Measurements from ENCODE around the gene UNKL. TPM values are rescaled to one million over a fixed set of nuclear protein-coding genes. Genes with fewer than 3 reads are reported as not detected.

Gene UNKL
- total and polyA plus RNA-seq, 2 of the 8 experiments (the other 6 are each of a cell fraction or from before 2014, with no cell fraction given) = 25.1 to 31.8 TPM

- WGBS, 2 experiments (ENCODE audit: extremely low coverage in 1 of 2, insufficient coverage in 1 of 2, insufficient read length in 1 of 2, insufficient replicate concordance in 2 of 2, low coverage in 1 of 2, low lambda C conversion rate in 2 of 2, missing lambda C conversion rate in 1 of 2) = 87% methylated on average over 11 of the region's 14 CpGs; no CpG with 5 or more reads in 1 of the 2 experiments
- no peak overlapping the region for H4K5ac ChIP-seq (ENCODE audit: insufficient read length, low read depth, low read length)
- no peak overlapping the region for H2AFZ ChIP-seq (ENCODE audit: low read length)
- H3K79me1 ChIP-seq (ENCODE audit: low read depth, low read length) = no peaks in the 10 kb centered on the region
- H4K20me1 ChIP-seq (replicated peaks in 1 of 2; ENCODE audit: control insufficient read depth in 1 of 2, insufficient read depth in 2 of 2, low read length in 2 of 2) = no peaks in the 10 kb centered on the region
- H3K36me3 ChIP-seq (ENCODE audit: control insufficient read depth in 2 of 4, insufficient read depth in 4 of 4, low read length in 3 of 4) = no peaks in the 10 kb centered on the region
- no peak overlapping the region for H4K91ac ChIP-seq (replicated peaks; ENCODE audit: insufficient read length, low read length)
- no peak overlapping the region for H3K27ac ChIP-seq (ENCODE audit: low read depth, low read length)
- no peak overlapping the region for H3K4ac ChIP-seq (replicated peaks; ENCODE audit: insufficient read length, low read depth, low read length)
- H3K79me2 ChIP-seq (ENCODE audit: control insufficient read depth in 1 of 2, insufficient read depth in 2 of 2, low read length in 2 of 2) = no peaks in the 10 kb centered on the region
- H3K18ac ChIP-seq (ENCODE audit: extremely low read depth, low read length) = no peak overlapping the region
- H4K8ac ChIP-seq (ENCODE audit: extremely low read depth, insufficient read depth, low read length) = no peak overlapping the region
- no peaks in the 10 kb centered on the region for H3K23me2 ChIP-seq (ENCODE audit: low read depth, low read length)
- H3K9me3 ChIP-seq (ENCODE audit: insufficient read depth in 2 of 2, low read depth in 1 of 2, low read length in 1 of 2) = no peaks in the 10 kb centered on the region
- no peak overlapping the region for H3K4me3 ChIP-seq (ENCODE audit: extremely low read depth in 1 of 4, insufficient read depth in 2 of 4, low read depth in 3 of 4, low read length in 4 of 4)
- no peak overlapping the region for H2BK5ac ChIP-seq (ENCODE audit: low read depth, low read length)
- FAIRE-seq (no peak), DNase-seq (ENCODE audit: low read depth in 1 of 2, low spot score in 2 of 2) (no peak)
- H3K4me1 ChIP-seq (replicated peaks in 1 of 4; ENCODE audit: control insufficient read depth in 3 of 4, insufficient read depth in 4 of 4, low read length in 3 of 4) = no peaks in the 10 kb centered on the region; a peak in 2 of 7 replicates
- H3K27me3 ChIP-seq (replicated peaks in 1 of 4; ENCODE audit: control insufficient read depth in 3 of 4, extremely low read depth in 1 of 4, insufficient read depth in 3 of 4, low read length in 3 of 4) = no peaks in the 10 kb centered on the region
- no peak overlapping the region for H2BK20ac ChIP-seq (ENCODE audit: low read length)
- CTCF ChIA-PET (ENCODE audit: partially characterized antibody) = interaction anchor here (0.8 to 1.6 kb wide), 5 partner anchors 32 to 625 kb away, joined by 3 to 4 read pairs (median 3); no protein-coding TSS in a partner anchor
- no peak overlapping the region for H3K4me2 ChIP-seq (ENCODE audit: insufficient read depth in 1 of 2, low read depth in 2 of 2, low read length in 2 of 2)
- H3K14ac ChIP-seq (ENCODE audit: insufficient read length) = no peak overlapping the region
- H3K56ac ChIP-seq (replicated peaks; ENCODE audit: insufficient read length, low read depth, low read length) = no peak overlapping the region
- H3K23ac ChIP-seq (ENCODE audit: insufficient read length) = no peak overlapping the region
- no peak overlapping the region for H2BK15ac ChIP-seq (ENCODE audit: low read length)
- POLR2A ChIA-PET (ENCODE audit: partially characterized antibody) = interaction anchor here (0.7 to 4.3 kb wide), 5 partner anchors 9 to 64 kb away, joined by 3 to 22 read pairs (median 5); partner anchors contain the start of genes CCDC154 and UQCC4
- no peak overlapping the region for H2AK5ac ChIP-seq (ENCODE audit: low read depth, low read length)
- H2BK12ac ChIP-seq (ENCODE audit: low read depth, low read length) = no peak overlapping the region
- H3K9ac ChIP-seq (replicated peaks in 1 of 4; ENCODE audit: extremely low read depth in 1 of 4, low read depth in 3 of 4, low read length in 3 of 4) = no peak overlapping the region
- H2BK120ac ChIP-seq (replicated peaks; ENCODE audit: low read depth, low read length) = no peak overlapping the region
- TF ChIP-seq NANOG (IDR thresholded peaks at IDR 0.05; ENCODE audit: insufficient read depth, low read depth, low read length, poor library complexity, severe bottlenecking) (no peak), CBX5 (IDR thresholded peaks at IDR 0.05; ENCODE audit: low read depth, low read length) (no peak), RBBP5 (IDR thresholded peaks at IDR 0.05; ENCODE audit: borderline replicate concordance, low read depth, low read length) (no peak), KDM4A (IDR thresholded peaks at IDR 0.05; ENCODE audit: low read depth, low read length, severe bottlenecking) (no peak), POLR2AphosphoS5 (IDR thresholded peaks at IDR 0.05; ENCODE audit: low read depth, low read length) (no peak), SP1 (IDR thresholded peaks at IDR 0.05; ENCODE audit: low read depth, low read length) (no peak), HDAC2 (IDR thresholded peaks at IDR 0.05; ENCODE audit: borderline replicate concordance in 1 of 2, low read depth in 2 of 2, low read length in 2 of 2) (no peak), SUZ12 (IDR thresholded peaks at IDR 0.05; ENCODE audit: low read length) (no peak), TEAD4 (IDR thresholded peaks at IDR 0.05; ENCODE audit: low read depth, low read length) (no peak), HDAC6 (IDR thresholded peaks at IDR 0.05; ENCODE audit: low read depth, low read length) (no peak), TAF7 (optimal IDR thresholded peaks at IDR 0.05; ENCODE audit: borderline replicate concordance, low read depth, low read length) (no peak), BRCA1 (IDR thresholded peaks at IDR 0.05; ENCODE audit: low read depth, low read length) (no peak), YY1 (IDR thresholded peaks at IDR 0.05; ENCODE audit: low read depth, low read length) (no peak), SIN3A (conservative IDR thresholded peaks at IDR 0.05 in 1 of 2, IDR thresholded peaks at IDR 0.05 in 1 of 2; ENCODE audit: low read depth in 1 of 2, low read length in 2 of 2) (no peak)
Measured at GRCh38 chr16:1430214-1430758, 15.8 kb upstream of the UNKL start.
